ENCODE results near the gene KCTD8.

DNA sequence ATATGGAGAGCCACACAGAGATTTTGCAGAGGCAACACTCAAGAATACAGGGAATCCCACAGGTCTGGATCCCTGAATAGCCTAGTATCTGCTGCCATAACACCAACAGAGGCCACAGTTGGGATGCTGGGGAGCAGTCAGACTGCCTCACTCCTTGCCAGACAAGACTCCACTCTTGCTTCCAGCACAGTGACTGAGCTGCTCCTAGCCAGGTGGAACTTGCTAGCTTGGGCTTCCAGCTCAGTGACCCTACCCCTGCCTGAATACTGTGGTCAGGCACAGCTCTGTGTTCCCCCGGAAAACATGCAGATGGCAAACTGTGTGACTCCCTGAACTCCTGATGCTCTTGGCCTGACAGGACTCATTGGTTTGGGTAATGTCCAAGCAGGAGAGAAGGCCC lies 251.8 kb downstream of the KCTD8 start:
- TF ChIP-seq, protein P1, sequence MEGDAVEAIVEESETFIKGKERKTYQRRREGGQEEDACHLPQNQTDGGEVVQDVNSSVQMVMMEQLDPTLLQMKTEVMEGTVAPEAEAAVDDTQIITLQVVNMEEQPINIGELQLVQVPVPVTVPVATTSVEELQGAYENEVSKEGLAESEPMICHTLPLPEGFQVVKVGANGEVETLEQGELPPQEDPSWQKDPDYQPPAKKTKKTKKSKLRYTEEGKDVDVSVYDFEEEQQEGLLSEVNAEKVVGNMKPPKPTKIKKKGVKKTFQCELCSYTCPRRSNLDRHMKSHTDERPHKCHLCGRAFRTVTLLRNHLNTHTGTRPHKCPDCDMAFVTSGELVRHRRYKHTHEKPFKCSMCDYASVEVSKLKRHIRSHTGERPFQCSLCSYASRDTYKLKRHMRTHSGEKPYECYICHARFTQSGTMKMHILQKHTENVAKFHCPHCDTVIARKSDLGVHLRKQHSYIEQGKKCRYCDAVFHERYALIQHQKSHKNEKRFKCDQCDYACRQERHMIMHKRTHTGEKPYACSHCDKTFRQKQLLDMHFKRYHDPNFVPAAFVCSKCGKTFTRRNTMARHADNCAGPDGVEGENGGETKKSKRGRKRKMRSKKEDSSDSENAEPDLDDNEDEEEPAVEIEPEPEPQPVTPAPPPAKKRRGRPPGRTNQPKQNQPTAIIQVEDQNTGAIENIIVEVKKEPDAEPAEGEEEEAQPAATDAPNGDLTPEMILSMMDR (IDR thresholded peaks at IDR 0.05): no peak
- TF ChIP-seq EZH2 (IDR thresholded peaks at IDR 0.05): no peak

All from neural progenitor cell (in vitro differentiated cells).